ENCODE data around the gene LCE2B.

DNA sequence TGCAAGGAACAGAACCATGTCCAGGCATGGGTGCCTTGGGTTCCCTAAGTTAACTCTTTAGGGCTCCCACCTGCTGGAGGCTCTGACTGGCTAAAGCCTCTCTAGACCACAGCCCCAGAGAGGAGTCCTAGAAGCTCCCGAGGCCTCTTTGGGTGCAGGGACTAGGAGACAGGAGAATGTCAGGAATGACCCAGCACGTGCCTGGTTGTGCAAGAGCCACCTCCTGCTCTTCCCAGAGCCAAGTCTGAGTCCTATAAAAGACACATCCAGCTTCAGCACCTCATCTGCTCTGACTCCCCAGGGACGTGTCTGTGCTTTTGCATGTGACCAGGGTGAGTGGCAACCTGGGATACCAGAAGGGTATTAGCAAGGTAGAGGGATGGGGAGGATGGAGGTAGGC, 22.8 kb upstream of the LCE2B start, which contains the start of gene LCE2D:
- TF ChIP-seq, protein P1, sequence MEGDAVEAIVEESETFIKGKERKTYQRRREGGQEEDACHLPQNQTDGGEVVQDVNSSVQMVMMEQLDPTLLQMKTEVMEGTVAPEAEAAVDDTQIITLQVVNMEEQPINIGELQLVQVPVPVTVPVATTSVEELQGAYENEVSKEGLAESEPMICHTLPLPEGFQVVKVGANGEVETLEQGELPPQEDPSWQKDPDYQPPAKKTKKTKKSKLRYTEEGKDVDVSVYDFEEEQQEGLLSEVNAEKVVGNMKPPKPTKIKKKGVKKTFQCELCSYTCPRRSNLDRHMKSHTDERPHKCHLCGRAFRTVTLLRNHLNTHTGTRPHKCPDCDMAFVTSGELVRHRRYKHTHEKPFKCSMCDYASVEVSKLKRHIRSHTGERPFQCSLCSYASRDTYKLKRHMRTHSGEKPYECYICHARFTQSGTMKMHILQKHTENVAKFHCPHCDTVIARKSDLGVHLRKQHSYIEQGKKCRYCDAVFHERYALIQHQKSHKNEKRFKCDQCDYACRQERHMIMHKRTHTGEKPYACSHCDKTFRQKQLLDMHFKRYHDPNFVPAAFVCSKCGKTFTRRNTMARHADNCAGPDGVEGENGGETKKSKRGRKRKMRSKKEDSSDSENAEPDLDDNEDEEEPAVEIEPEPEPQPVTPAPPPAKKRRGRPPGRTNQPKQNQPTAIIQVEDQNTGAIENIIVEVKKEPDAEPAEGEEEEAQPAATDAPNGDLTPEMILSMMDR (IDR thresholded peaks at IDR 0.05; ENCODE audit: insufficient read depth, low read depth, low read length): no peak
- TF ChIP-seq EZH2 (IDR thresholded peaks at IDR 0.05; ENCODE audit: insufficient read depth, low read length): no peak
